ENCODE measurements around the gene ZNF101.

DNA sequence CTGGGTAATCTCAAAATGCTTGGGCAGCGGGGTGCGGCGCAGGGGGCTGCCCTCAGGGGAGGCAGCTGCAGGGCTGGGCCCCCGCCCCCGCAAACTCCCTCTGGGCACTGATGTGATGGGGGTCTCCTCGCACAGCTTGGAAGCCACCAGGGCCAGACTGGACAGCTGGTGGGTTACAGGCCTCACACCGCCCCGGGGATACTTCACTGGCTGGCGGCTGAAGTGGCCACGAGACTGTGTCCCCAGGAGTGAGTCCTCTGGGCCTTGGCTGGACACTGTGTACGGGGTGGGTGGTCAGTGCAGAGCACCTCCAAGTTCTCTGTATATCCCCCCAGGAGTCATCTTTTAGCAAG, 38.6 kb upstream of the ZNF101 start:
- TF ChIP-seq, protein P1, sequence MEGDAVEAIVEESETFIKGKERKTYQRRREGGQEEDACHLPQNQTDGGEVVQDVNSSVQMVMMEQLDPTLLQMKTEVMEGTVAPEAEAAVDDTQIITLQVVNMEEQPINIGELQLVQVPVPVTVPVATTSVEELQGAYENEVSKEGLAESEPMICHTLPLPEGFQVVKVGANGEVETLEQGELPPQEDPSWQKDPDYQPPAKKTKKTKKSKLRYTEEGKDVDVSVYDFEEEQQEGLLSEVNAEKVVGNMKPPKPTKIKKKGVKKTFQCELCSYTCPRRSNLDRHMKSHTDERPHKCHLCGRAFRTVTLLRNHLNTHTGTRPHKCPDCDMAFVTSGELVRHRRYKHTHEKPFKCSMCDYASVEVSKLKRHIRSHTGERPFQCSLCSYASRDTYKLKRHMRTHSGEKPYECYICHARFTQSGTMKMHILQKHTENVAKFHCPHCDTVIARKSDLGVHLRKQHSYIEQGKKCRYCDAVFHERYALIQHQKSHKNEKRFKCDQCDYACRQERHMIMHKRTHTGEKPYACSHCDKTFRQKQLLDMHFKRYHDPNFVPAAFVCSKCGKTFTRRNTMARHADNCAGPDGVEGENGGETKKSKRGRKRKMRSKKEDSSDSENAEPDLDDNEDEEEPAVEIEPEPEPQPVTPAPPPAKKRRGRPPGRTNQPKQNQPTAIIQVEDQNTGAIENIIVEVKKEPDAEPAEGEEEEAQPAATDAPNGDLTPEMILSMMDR (optimal IDR thresholded peaks at IDR 0.05 in 1 of 3, IDR thresholded peaks at IDR 0.05 in 1 of 3, conservative IDR thresholded peaks at IDR 0.05 in 1 of 3; ENCODE audit: extremely low read depth in 1 of 3, insufficient read depth in 2 of 3, low read length in 3 of 3) = no peak
- no peak for TF ChIP-seq EZH2 (IDR thresholded peaks at IDR 0.05; ENCODE audit: low read length)
